Measurements from ENCODE around the gene GCSH.

Gene GCSH

GRCh38 chr16:81061307-81061640 is 34.9 kb downstream of the GCSH start:
- no peak for FAIRE-seq

GRCh38 chr16:81060576-81061306 is 35.5 kb downstream of the GCSH start:
- FAIRE-seq, result no peak
- no peak for DNase-seq (ENCODE audit: insufficient read length, low spot score)

More at GRCh38 chr16:81061307-81061640, 34.9 kb downstream of the GCSH start:
- DNase-seq (ENCODE audit: insufficient read length, low spot score), result no peak

GRCh38 chr16:81053761-81054160 is 42.4 kb downstream of the GCSH start:
- FAIRE-seq (no peak), DNase-seq (ENCODE audit: insufficient read length, low spot score) (no peak)

- no peak for DNase-seq (ENCODE audit: insufficient read length, low spot score)
- no peak for FAIRE-seq
Observed at GRCh38 chr16:81042821-81043220, 53.4 kb downstream of the GCSH start.

GRCh38 chr16:81041696-81042095 is 54.5 kb downstream of the GCSH start:
- FAIRE-seq (no peak), DNase-seq (ENCODE audit: insufficient read length, low spot score) (no peak)

- FAIRE-seq (no peak), DNase-seq (ENCODE audit: insufficient read length, low spot score) (no peak)
Observed at GRCh38 chr16:81040842-81041241, 55.4 kb downstream of the GCSH start.

GRCh38 chr16:81040131-81040530 is 56.1 kb downstream of the GCSH start:
- FAIRE-seq (no peak), DNase-seq (ENCODE audit: insufficient read length, low spot score) (no peak)

- DNase-seq (ENCODE audit: insufficient read length, low spot score) (no peak), FAIRE-seq (peak; percentile 51)
Observed at GRCh38 chr16:81036751-81037350, 59.3 kb downstream of the GCSH start.

GRCh38 chr16:81035975-81036750 is 60.0 kb downstream of the GCSH start:
- DNase-seq (ENCODE audit: insufficient read length, low spot score) (peak; percentile 25), FAIRE-seq (peak; percentile 23)

- FAIRE-seq (peak; percentile 93), DNase-seq (ENCODE audit: insufficient read length, low spot score) (peak; percentile 91)
Observed at GRCh38 chr16:81035398-81035974, 60.7 kb downstream of the GCSH start, which contains the start of gene ATMIN. TSS of gene ATMIN (plus strand) at chr16:81035842. CDS start at chr16:81035871, 29 bp downstream.
